GM06990 (cell line): ENCODE data around the gene COX7A2.

Experiments used
- DNase-seq: peaks from one replicate; pipeline ENCODE4 v3.0.0-alpha.2; 2011; ENCODE audit not compliant: insufficient read length; ENCODE audit errors: extremely low read depth
- H3K27me3 ChIP-seq: replicated peaks from 2 replicates; pipeline ENCODE4 v1.6.0; 2011; ENCODE audit warnings: low read length; ENCODE audit not compliant: control insufficient read depth, insufficient read depth
- H3K36me3 ChIP-seq: 2 replicates; pipeline ENCODE4 v1.5.1; 2011; ENCODE audit warnings: low read length; ENCODE audit not compliant: control insufficient read depth, insufficient read depth
- H3K4me3 ChIP-seq: replicated peaks from 2 replicates; pipeline ENCODE4 v1.5.1; 2011; ENCODE audit warnings: low read depth, mild to moderate bottlenecking, control low read depth, low read length
- CTCF ChIP-seq: IDR thresholded peaks from 2 replicates; pipeline ENCODE4 v1.5.1; 2011; ENCODE audit warnings: low read length, control low read depth, mild to moderate bottlenecking, inconsistent platforms; ENCODE audit not compliant: insufficient read depth, poor library complexity, severe bottlenecking

The COX7A2 gene

GRCh38 chr6:75236630-75237029 lies 7.0 kb downstream of the COX7A2 start:
- no peak for DNase-seq
- Histone ChIP-seq H3K4me3 (no peak overlapping the region), H3K36me3 (peaks cover 7% of the 10 kb centered on the region), H3K27me3 (no peaks in the 10 kb centered on the region)
- no peak for TF ChIP-seq CTCF

- no peak for DNase-seq
- Histone ChIP-seq H3K4me3 (no peak overlapping the region), H3K27me3 (no peaks in the 10 kb centered on the region), H3K36me3 (peaks cover 7% of the 10 kb centered on the region)
- no peak for TF ChIP-seq CTCF
Measured at GRCh38 chr6:75235271-75235670, 8.3 kb downstream of the COX7A2 start.

GRCh38 chr6:75234126-75234865 lies 9.3 kb downstream of the COX7A2 start:
- no peak for TF ChIP-seq CTCF
- no peak for DNase-seq
- H3K4me3 ChIP-seq: no peak overlapping the region

GRCh38 chr6:75233092-75233615 lies 10.4 kb downstream of the COX7A2 start:
- no peak for DNase-seq
- Histone ChIP-seq H3K36me3 (peaks cover 2% of the 10 kb centered on the region; the same call in 1 of the 2 replicates), H3K4me3 (no peak overlapping the region), H3K27me3 (no peaks in the 10 kb centered on the region)
- TF ChIP-seq CTCF: no peak

More at GRCh38 chr6:75234126-75234865, 9.3 kb downstream of the COX7A2 start:
- no peaks in the 10 kb centered on the region for H3K27me3 ChIP-seq
- peaks cover 7% of the 10 kb centered on the region for H3K36me3 ChIP-seq

- peak; percentile 46 for TF ChIP-seq CTCF
- Histone ChIP-seq H3K27me3 (no peaks in the 10 kb centered on the region), H3K36me3 (no peaks in the 10 kb centered on the region), H3K4me3 (no peak overlapping the region)
- no peak for DNase-seq
Measured at GRCh38 chr6:75230484-75231325, 12.9 kb downstream of the COX7A2 start.
